Activated CD4-positive, alpha-beta memory T cell treated with anti-CD3 and anti-CD28 coated beads for 36 hours (primary cell): ENCODE results near the gene PRKCH. TPM values are rescaled to one million over a fixed set of nuclear protein-coding genes. Genes with fewer than 3 reads are reported as not detected.

Experiments
- CTCF ChIA-PET: fragments of 350-600 bp; sonication (Branson Sonifier 250); formaldehyde crosslinking; loops from one replicate; lab custom pipeline; 2021; ENCODE audit warnings: antibody characterized with exemption, inconsistent platforms; lab: Charles Lee
- POLR2A ChIA-PET: fragments of 350-600 bp; sonication (Branson Sonifier 250); formaldehyde crosslinking; loops from one replicate; lab custom pipeline; 2021; ENCODE audit warnings: antibody characterized with exemption; lab: Charles Lee
- DNase-seq: peaks from one replicate; pipeline ENCODE4 v3.0.0-alpha.2; 2020
- H3K27ac Mint-ChIP-seq: one replicate; pipeline ENCODE4 v1.8.0; 2021; ENCODE audit warnings: mixed read lengths
- H3K27me3 Mint-ChIP-seq: one replicate; pipeline ENCODE4 v1.8.0; 2021; ENCODE audit warnings: mixed read lengths
- H3K36me3 Mint-ChIP-seq: one replicate; pipeline ENCODE4 v1.8.0; 2021; ENCODE audit warnings: mixed read lengths
- H3K4me1 Mint-ChIP-seq: one replicate; pipeline ENCODE4 v1.8.0; 2021; ENCODE audit warnings: low read depth, mixed read lengths
- H3K4me3 Mint-ChIP-seq: one replicate; pipeline ENCODE4 v1.8.0; 2021; ENCODE audit warnings: mild to moderate bottlenecking, mixed read lengths
- H3K9me3 Mint-ChIP-seq: one replicate; pipeline ENCODE4 v1.8.0; 2021; ENCODE audit warnings: mixed read lengths
- intact Hi-C: fragments of 100-400 bp; cut with micrococcal nuclease; formaldehyde crosslinking; loops from one replicate; pipeline ENCODE4 v1.15.1; 2023
- total RNA-seq, 2 experiments: library from RNA; stranded (reverse); gene quantifications; one replicate each; pipeline ENCODE4 v1.2.3, GENCODE V29; 2021

The PRKCH gene
- total RNA-seq, 2 experiments from 2014 or later = 142 to 147 TPM

DNA sequence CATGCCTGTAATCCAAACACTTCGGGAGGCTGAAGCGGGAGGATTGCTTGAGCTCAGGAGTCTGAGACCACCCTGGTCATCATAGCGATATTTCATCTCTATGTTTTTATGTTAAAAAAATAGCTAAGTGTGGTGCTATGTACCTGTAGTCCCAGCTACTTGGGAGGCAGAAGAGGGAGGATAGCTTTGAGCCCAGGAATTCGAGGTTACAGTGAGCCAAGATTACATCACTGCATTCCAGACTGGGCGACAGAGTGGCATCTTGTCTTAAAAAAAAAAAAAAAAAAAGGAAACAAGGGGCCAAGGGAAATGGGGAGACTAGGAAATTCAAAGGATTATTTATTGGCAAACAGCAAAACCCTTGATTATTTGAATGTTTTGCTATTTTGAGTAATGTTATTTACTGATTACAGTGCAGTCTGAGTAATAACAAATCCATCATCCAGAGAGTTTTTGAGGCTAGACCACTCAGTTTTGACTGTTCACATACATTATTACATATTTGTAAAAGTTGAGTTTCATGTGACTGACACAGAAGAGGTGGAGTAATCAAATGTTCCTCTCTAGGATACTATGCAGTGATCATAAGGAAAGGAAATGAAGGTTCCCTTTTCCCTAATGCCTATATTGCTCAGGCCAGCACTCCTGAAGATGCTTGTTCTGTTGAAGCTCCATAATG, 40.8 kb downstream of the PRKCH start:
- CTCF ChIA-PET = interaction anchor here (2.7 kb wide), 1 partner anchor 18 kb away, joined by 9 read pairs; no protein-coding TSS in a partner anchor
- intact Hi-C loops = no loop called here
- Mint-ChIP-seq H3K4me1 (peaks cover 41% of the 10 kb centered on the region), H3K9me3 (no peaks in the 10 kb centered on the region), H3K36me3 (peaks cover 12% of the 10 kb centered on the region), H3K27me3 (no peaks in the 10 kb centered on the region), H3K27ac (no peak overlapping the region), H3K4me3 (no peak overlapping the region)
- POLR2A ChIA-PET = interaction anchor here (1.2 to 1.8 kb wide), 3 partner anchors 11 to 21 kb away, joined by 3 to 4 read pairs (median 3); no protein-coding TSS in a partner anchor
- DNase-seq = no peak

DNA sequence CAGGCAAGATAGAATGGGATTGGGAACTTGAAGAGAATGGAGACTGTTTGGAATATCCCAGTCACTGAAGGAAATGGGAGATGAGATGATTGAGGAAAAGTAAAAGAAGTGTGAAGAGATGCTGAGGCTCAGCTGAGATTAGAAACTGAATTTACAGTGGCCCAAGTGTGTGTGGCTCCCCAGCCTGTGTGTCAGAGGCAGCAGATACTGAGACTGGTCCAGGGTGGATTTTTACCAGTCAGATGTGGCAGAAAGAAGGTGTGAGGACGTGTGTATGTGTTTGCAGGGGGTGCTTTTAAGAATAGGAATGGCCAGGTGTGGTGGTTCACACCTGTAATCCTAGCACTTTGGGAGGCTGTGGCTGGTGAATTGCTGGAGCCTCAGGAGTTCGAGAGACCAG, 42.9 kb downstream of the PRKCH start:
- peaks cover 37% of the 10 kb centered on the region for H3K4me1 Mint-ChIP-seq
- H3K4me3 Mint-ChIP-seq = no peak overlapping the region
- H3K27me3 Mint-ChIP-seq = no peaks in the 10 kb centered on the region
- ChIA-PET POLR2A (no interaction called here), CTCF (no interaction called here)
- H3K36me3 Mint-ChIP-seq = peaks cover 4% of the 10 kb centered on the region
- intact Hi-C loops = loop anchor here (1.0 kb wide), 1 partner anchor 9 kb away; no protein-coding TSS in a partner anchor
- peak; percentile 38 for DNase-seq
- H3K27ac Mint-ChIP-seq = no peak overlapping the region
- H3K9me3 Mint-ChIP-seq = no peaks in the 10 kb centered on the region

DNA sequence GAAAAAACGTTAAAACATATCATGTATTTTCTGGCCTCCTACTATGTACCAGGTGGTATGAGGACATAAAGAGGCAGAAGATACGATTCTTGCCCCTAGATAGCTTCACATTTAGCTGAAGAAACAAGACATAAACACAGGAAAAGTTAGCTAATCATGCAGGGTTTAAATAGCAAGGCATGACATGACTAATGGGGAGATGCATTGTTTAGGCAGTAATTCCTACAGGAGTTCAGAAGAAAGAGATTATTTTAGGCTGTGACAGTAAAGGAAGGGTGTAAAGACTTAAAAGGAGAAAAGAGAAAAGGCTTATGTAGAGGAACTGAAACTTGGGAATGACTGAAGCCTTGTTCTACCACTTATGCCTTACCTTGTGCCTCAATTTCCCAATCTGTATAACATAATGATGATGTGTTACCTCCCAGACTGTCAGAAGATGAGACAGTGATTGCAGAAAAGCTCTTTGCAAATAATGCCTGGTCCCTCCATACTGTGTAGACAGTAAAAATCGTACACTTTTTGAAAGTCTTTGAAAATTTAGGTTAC, 44.4 kb downstream of the PRKCH start:
- no peak overlapping the region for H3K27ac Mint-ChIP-seq
- intact Hi-C loops = no loop called here
- H3K4me3 Mint-ChIP-seq = no peak overlapping the region
- DNase-seq = no peak
- H3K36me3 Mint-ChIP-seq = peaks cover 2% of the 10 kb centered on the region
- no peaks in the 10 kb centered on the region for H3K27me3 Mint-ChIP-seq
- peaks cover 38% of the 10 kb centered on the region for H3K4me1 Mint-ChIP-seq
- ChIA-PET POLR2A (no interaction called here), CTCF (interaction anchor here (0.6 kb wide), 1 partner anchor 352 kb away, joined by 4 read pairs; no protein-coding TSS in a partner anchor)
- no peaks in the 10 kb centered on the region for H3K9me3 Mint-ChIP-seq

DNA sequence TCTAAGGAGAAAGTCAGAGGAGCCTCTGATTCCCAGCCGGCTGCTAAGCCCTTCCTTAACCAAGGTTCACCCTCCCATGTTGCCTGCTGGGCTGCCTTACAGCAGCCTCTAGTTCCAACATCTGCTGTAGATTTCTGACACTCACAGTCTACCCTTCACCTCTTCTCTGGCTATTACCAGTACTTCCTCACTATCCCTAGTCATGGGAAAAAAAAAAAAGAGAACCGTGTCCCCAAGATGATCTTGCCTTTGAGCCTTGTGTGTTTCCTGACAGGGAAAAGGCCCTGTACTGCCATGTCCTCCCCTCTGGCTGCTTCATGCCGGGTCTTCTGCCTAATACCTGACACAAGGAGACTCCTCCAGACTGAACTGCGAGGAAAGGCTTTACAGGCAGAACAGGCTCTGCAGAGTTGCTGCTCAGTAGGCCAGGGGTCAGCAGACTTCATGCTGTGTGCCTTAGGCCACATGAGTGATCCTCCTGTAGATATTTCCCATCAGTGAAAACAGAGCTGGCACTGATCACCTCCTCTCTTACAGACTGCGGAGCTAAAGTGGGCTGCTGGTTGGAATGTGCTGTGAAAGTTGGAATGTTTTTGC, 46.8 kb downstream of the PRKCH start:
- H3K27ac Mint-ChIP-seq = peak overlapping the region; percentile 42
- H3K36me3 Mint-ChIP-seq = peaks cover 16% of the 10 kb centered on the region
- CTCF ChIA-PET = interaction anchor here (1.5 kb wide), 1 partner anchor 20 kb away, joined by 3 read pairs; no protein-coding TSS in a partner anchor
- H3K27me3 Mint-ChIP-seq = no peaks in the 10 kb centered on the region
- no peak overlapping the region for H3K4me3 Mint-ChIP-seq
- peaks cover 53% of the 10 kb centered on the region for H3K4me1 Mint-ChIP-seq
- DNase-seq = no peak
- intact Hi-C loops = no loop called here
- POLR2A ChIA-PET = interaction anchor here (1.3 kb wide), 1 partner anchor 18 kb away, joined by 3 read pairs; no protein-coding TSS in a partner anchor
- peaks cover 7% of the 10 kb centered on the region for H3K9me3 Mint-ChIP-seq

DNA sequence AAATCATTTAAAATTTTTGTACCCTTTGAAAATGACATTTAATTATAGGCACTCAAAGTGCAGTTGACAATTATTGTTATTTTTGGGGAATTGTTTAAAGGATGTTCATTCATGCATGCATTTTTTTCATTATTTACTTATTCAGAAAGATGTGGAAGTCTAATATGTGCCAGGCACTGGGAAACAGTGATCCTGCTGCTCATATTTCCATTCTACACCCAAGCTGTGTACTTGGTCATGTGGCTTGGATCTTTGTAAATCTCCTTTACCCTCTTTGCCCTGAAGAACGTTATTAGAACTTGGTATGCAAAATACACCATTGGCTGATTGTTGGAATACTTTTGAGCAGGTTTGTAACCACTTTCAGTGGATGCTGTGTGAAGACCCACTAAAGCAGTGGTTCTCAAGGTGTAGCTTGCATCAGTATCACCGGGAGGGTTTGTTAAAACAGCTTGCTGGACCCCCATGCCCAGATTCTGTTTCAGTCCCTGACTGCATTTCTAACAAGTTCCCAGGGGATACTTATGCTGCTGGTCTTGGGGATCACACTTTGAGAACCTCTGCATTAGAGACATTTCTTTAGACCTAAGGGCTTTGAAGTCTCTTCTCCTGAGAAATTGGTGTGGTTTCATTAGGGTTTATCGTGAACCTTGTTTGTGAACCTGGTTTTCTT, 47.5 kb downstream of the PRKCH start:
- no peak for DNase-seq
- Mint-ChIP-seq H3K4me3 (peak overlapping the region; percentile 38), H3K36me3 (peaks cover 22% of the 10 kb centered on the region), H3K4me1 (peaks cover 59% of the 10 kb centered on the region), H3K27ac (peak overlapping the region; percentile 57), H3K9me3 (peaks cover 12% of the 10 kb centered on the region), H3K27me3 (no peaks in the 10 kb centered on the region)
- CTCF ChIA-PET = interaction anchor here (1.5 kb wide), 1 partner anchor 20 kb away, joined by 3 read pairs; no protein-coding TSS in a partner anchor
- POLR2A ChIA-PET = interaction anchor here (1.3 kb wide), 1 partner anchor 19 kb away, joined by 3 read pairs; no protein-coding TSS in a partner anchor
- intact Hi-C loops = no loop called here

DNA sequence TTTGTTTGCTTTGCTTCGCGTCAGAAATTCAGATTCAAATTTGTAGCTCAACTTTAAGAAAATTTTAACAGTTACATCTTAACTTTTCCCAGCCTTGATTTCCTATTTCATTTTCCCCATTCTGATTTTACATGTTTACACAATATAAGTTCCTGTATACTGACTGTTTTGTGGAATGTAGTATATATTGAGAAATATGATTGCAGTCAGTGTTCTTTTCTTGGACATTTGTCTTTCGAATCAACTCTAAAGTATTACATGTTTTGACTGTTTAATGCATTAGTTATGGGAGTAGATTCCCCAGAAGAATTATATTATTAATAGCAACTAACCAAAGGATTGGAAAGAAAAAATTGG, 48.1 kb downstream of the PRKCH start:
- peaks cover 64% of the 10 kb centered on the region for H3K4me1 Mint-ChIP-seq
- intact Hi-C loops = no loop called here
- H3K4me3 Mint-ChIP-seq = peak overlapping the region; percentile 38

DNA sequence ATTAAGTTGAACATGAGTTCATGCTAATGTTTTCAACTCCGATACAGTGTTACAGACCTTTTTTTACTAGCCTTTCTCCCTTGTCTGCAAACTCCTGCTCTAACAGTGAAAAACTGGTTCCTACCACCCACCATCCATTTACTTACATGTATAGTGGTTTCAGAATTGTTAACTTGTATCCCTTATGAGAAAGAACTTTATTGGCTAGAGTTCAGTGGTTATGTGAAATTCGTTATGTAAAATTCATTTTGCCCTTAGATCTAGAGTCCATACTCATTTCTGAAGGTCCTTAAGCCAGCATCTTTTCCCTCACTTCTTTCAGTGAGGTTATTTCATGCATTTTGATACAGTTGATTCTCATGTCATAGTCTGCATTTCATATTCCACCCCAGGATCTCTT, 51.0 kb downstream of the PRKCH start:
- peak overlapping the region; percentile 85 for H3K27ac Mint-ChIP-seq
- peaks cover 49% of the 10 kb centered on the region for H3K36me3 Mint-ChIP-seq
- no peaks in the 10 kb centered on the region for H3K27me3 Mint-ChIP-seq
- intact Hi-C loops = loop anchor here (1.0 kb wide), 6 partner anchors 9 to 67 kb away; no protein-coding TSS in a partner anchor
- CTCF ChIA-PET = interaction anchor here (1.3 to 1.5 kb wide), 2 partner anchors 8 to 16 kb away, joined by 4 to 6 read pairs; no protein-coding TSS in a partner anchor
- peaks cover 89% of the 10 kb centered on the region for H3K4me1 Mint-ChIP-seq
- POLR2A ChIA-PET = interaction anchor here (0.5 to 1.5 kb wide), 2 partner anchors 15 to 465 kb away, joined by 3 to 4 read pairs; no protein-coding TSS in a partner anchor
- H3K4me3 Mint-ChIP-seq = peak overlapping the region; percentile 42
- peaks cover 36% of the 10 kb centered on the region for H3K9me3 Mint-ChIP-seq
- no peak for DNase-seq

More for the DNA sequence above, 48.1 kb downstream of the PRKCH start:
- POLR2A ChIA-PET = interaction anchor here (1.3 kb wide), 1 partner anchor 19 kb away, joined by 3 read pairs; no protein-coding TSS in a partner anchor
- Mint-ChIP-seq H3K27me3 (no peaks in the 10 kb centered on the region), H3K36me3 (peaks cover 27% of the 10 kb centered on the region), H3K9me3 (peaks cover 17% of the 10 kb centered on the region), H3K27ac (peak overlapping the region; percentile 57)
- CTCF ChIA-PET = interaction anchor here (1.5 kb wide), 1 partner anchor 19 kb away, joined by 3 read pairs; no protein-coding TSS in a partner anchor
- no peak for DNase-seq

DNA sequence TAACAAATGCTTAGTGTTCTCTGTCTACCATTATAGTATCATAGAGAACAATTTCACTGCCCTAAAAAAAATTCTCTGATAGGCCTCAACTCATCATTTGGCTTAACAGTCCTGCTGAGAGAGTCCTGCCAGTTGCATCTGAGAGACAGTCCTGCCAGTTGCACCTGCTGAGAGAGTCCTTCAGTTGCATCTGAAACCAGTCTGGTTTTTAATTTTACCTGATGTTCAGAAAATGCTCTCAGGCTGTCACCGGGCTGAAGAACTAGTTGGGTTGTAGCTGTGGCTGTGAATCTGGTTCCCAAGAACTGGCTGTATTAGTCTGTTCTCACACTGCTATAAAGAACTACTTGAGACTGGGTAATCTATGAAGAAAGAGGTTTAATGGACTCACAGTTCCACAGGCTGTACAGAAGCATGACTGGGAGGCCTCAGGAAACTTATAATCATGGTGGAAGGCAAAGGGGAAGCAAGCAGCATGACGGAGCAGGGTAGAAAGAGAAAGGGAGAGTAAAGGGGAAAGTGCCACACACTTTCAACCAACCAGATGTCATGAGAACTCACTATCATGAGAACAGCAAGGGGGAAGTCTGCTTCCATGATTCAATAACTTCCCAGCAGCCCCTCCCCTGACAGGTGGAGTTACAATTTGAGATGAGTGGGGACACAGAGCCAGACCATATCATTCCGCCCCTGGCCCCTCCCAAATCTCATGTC, 51.6 kb downstream of the PRKCH start:
- H3K4me3 Mint-ChIP-seq = peak overlapping the region; percentile 7
- peak overlapping the region; percentile 85 for H3K27ac Mint-ChIP-seq
- H3K36me3 Mint-ChIP-seq = peaks cover 49% of the 10 kb centered on the region
- peaks cover 36% of the 10 kb centered on the region for H3K9me3 Mint-ChIP-seq
- intact Hi-C loops = loop anchor here (1.0 kb wide), 6 partner anchors 10 to 66 kb away; no protein-coding TSS in a partner anchor
- peaks cover 92% of the 10 kb centered on the region for H3K4me1 Mint-ChIP-seq
- no peaks in the 10 kb centered on the region for H3K27me3 Mint-ChIP-seq
- no peak for DNase-seq
- POLR2A ChIA-PET = interaction anchor here (0.5 kb wide), 1 partner anchor 466 kb away, joined by 3 read pairs; no protein-coding TSS in a partner anchor
- CTCF ChIA-PET = no interaction called here

DNA sequence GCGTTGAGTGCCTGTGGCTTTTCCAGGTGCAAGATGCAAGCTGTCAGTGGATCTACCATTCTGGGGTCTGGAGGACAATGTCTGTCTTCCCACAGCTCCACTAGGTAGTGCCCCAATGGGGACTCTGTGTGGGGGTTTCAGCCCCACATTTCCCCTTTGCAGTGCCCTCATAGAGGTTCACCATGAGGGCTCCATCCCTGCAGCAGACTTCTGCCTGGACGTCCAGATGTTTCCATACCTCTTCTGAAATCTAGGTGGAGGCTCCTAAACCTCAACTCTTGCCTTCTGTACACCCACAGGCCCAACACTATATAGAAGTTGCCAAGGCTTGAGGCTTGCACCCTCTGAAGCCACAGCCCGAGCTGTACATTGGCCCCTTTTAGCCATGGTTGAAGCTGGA, 52.9 kb downstream of the PRKCH start:
- CTCF ChIA-PET = no interaction called here
- peaks cover 36% of the 10 kb centered on the region for H3K9me3 Mint-ChIP-seq
- H3K4me1 Mint-ChIP-seq = peaks cover 92% of the 10 kb centered on the region

DNA sequence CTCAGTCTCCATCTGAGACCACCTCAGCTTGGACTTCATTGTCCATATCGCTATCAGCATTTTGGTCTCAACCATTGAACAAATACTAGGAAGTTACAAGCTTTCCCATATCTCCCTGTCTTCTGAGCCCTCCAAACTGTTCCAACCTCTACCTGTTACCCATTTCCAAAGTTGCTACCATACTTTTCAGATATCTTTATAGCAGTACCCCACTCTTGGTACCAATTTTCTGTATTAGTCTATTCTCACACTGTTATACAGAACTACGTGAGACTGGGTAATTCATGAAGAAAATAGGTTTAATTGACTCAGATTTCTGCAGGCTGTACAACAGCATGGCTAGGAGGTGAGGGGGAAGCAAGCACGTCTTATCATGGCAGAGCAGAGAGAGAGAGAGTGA, 53.8 kb downstream of the PRKCH start:
- no peak for DNase-seq
- peaks cover 57% of the 10 kb centered on the region for H3K36me3 Mint-ChIP-seq
- peaks cover 36% of the 10 kb centered on the region for H3K9me3 Mint-ChIP-seq
- ChIA-PET CTCF (no interaction called here), POLR2A (no interaction called here)
- no peaks in the 10 kb centered on the region for H3K27me3 Mint-ChIP-seq
- H3K4me1 Mint-ChIP-seq = peaks cover 94% of the 10 kb centered on the region
- H3K27ac Mint-ChIP-seq = peak overlapping the region; percentile 53
- intact Hi-C loops = no loop called here
- H3K4me3 Mint-ChIP-seq = no peak overlapping the region

More for the DNA sequence above, 52.9 kb downstream of the PRKCH start:
- no peaks in the 10 kb centered on the region for H3K27me3 Mint-ChIP-seq
- H3K27ac Mint-ChIP-seq = peak overlapping the region; percentile 61
- POLR2A ChIA-PET = no interaction called here
- peaks cover 55% of the 10 kb centered on the region for H3K36me3 Mint-ChIP-seq
- no peak for DNase-seq
- no peak overlapping the region for H3K4me3 Mint-ChIP-seq
- intact Hi-C loops = no loop called here

DNA sequence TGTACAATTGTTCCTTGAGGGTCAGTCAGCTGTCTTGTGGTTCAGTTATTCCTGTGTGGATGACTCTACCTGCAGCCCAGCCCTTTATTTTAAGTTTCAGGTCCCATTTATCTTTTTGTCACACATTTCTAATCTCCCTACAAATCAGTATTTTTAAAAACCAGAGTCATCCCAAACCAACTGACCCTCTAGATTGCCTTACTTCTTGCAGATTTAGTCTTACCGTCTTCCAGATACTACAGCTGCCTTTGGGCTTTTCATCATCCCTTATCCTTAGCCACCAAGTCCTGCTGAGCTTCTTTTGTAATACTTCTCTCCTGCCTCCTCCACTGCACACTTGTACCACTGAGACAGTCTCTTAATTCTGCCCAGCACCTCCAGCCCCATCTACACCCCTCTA, 54.9 kb downstream of the PRKCH start:
- intact Hi-C loops = no loop called here
- ChIA-PET POLR2A (no interaction called here), CTCF (interaction anchor here (1.0 to 1.6 kb wide), 2 partner anchors 12 to 24 kb away, joined by 3 to 4 read pairs; no protein-coding TSS in a partner anchor)
- Mint-ChIP-seq H3K27me3 (no peaks in the 10 kb centered on the region), H3K4me1 (peaks cover 94% of the 10 kb centered on the region), H3K9me3 (peaks cover 36% of the 10 kb centered on the region), H3K36me3 (peaks cover 56% of the 10 kb centered on the region), H3K27ac (peak overlapping the region; percentile 38), H3K4me3 (no peak overlapping the region)
- DNase-seq = no peak
